Large intestine (tissue), 3 donors: ENCODE data around the gene ZNF2. TPM values are rescaled to one million over a fixed set of nuclear protein-coding genes. Genes with fewer than 3 reads are reported as not detected.

Source experiments
- DNase-seq, 2 donors: peaks; one replicate each; pipeline versions ENCODE4 v3.0.0 to v3.0.0-alpha.2; 2013
- H3K27ac ChIP-seq: one replicate; pipeline ENCODE4 v1.5.1; 2013; ENCODE audit warnings: low read length
- H3K27me3 ChIP-seq: 2 replicates; pipeline ENCODE4 v1.6.1; 2013; ENCODE audit warnings: low read length; ENCODE audit not compliant: control insufficient read depth, insufficient read depth
- H3K36me3 ChIP-seq: 2 replicates; pipeline ENCODE4 v1.6.1; 2013; ENCODE audit warnings: low read length; ENCODE audit not compliant: control insufficient read depth, insufficient read depth
- H3K4me1 ChIP-seq: one replicate; pipeline ENCODE4 v1.6.1; 2013; ENCODE audit warnings: low read length; ENCODE audit not compliant: control insufficient read depth, insufficient read depth
- H3K4me3 ChIP-seq: one replicate; pipeline ENCODE4 v1.5.1; 2013; ENCODE audit warnings: low read length
- H3K9me3 ChIP-seq: one replicate; pipeline ENCODE4 v1.6.1; 2013; ENCODE audit warnings: mild to moderate bottlenecking, low read depth, low read length, moderate library complexity; ENCODE audit not compliant: control insufficient read depth
- WGBS: methylation state at CpG from one replicate; pipeline ENCODE4 v1.1.5; 2013; ENCODE audit warnings: low lambda C conversion rate; ENCODE audit not compliant: insufficient coverage; 5-methylcytosine and 5-hydroxymethylcytosine counted together
- polyA plus RNA-seq: library from polyadenylated mRNA; unstranded; fragments of 120-200 nt; gene quantifications from one replicate; pipeline ENCODE4 v1.2.1, GENCODE V29; 2013

ZNF2 gene
- polyA plus RNA-seq, 1 donor = 4.4 TPM

- WGBS = 100% methylated on average over 1 of the region's 4 CpGs
- H3K36me3 ChIP-seq = peaks cover 3% of the 10 kb centered on the region
- no peaks in the 10 kb centered on the region for H3K27me3 ChIP-seq
- H3K27ac ChIP-seq = no peak overlapping the region
- no peak for DNase-seq
- peaks cover under 1% of the 10 kb centered on the region for H3K9me3 ChIP-seq
- peaks cover 2% of the 10 kb centered on the region for H3K4me1 ChIP-seq
- no peak overlapping the region for H3K4me3 ChIP-seq
Measured at GRCh38 chr2:95203911-95204310, 38.3 kb downstream of the ZNF2 start.

- no peak for DNase-seq
- H3K27me3 ChIP-seq = no peaks in the 10 kb centered on the region
- H3K4me3 ChIP-seq = no peak overlapping the region
- no CpG with 5 or more reads among the region's 2 CpGs for WGBS
- H3K9me3 ChIP-seq = peaks cover 4% of the 10 kb centered on the region
- no peak overlapping the region for H3K27ac ChIP-seq
- peaks cover 2% of the 10 kb centered on the region for H3K4me1 ChIP-seq
- H3K36me3 ChIP-seq = peaks cover 3% of the 10 kb centered on the region
Measured at GRCh38 chr2:95204396-95204795, 38.8 kb downstream of the ZNF2 start.

- H3K4me3 ChIP-seq = peak overlapping the region; percentile 79
- no peak for DNase-seq
- no CpG with 5 or more reads among the region's 10 CpGs for WGBS
Measured at GRCh38 chr2:95206096-95206495, 40.5 kb downstream of the ZNF2 start.

GRCh38 chr2:95207111-95207961 is 41.7 kb downstream of the ZNF2 start, which contains the start of gene ZNF892:
TSS of gene ZNF892 (plus strand) at chr2:95207521. CDS start at chr2:95207816, 295 bp downstream.
- DNase-seq = peak; percentile 86 to 94
- Histone ChIP-seq H3K4me3 (peak within 1 kb of the TSS; percentile 79), H3K4me1 (peaks cover 2% of the 10 kb centered on the region), H3K36me3 (peaks cover 16% of the 10 kb centered on the region), H3K27me3 (no peaks in the 10 kb centered on the region), H3K27ac (peak within 1 kb of the TSS; percentile 87), H3K9me3 (peaks cover 8% of the 10 kb centered on the region)
- no CpG with 5 or more reads among the region's 74 CpGs for WGBS

More at GRCh38 chr2:95206096-95206495, 40.5 kb downstream of the ZNF2 start:
- no peaks in the 10 kb centered on the region for H3K27me3 ChIP-seq
- peaks cover 2% of the 10 kb centered on the region for H3K4me1 ChIP-seq
- peaks cover 4% of the 10 kb centered on the region for H3K9me3 ChIP-seq
- peaks cover 5% of the 10 kb centered on the region for H3K36me3 ChIP-seq
- H3K27ac ChIP-seq = no peak overlapping the region

- peaks cover 22% of the 10 kb centered on the region for H3K36me3 ChIP-seq
- H3K27me3 ChIP-seq = no peaks in the 10 kb centered on the region
- DNase-seq = no peak
- H3K9me3 ChIP-seq = peaks cover 13% of the 10 kb centered on the region
- H3K27ac ChIP-seq = no peak overlapping the region
- H3K4me3 ChIP-seq = peak overlapping the region; percentile 79
- peaks cover 2% of the 10 kb centered on the region for H3K4me1 ChIP-seq
- 100% methylated on average over 2 of the region's 6 CpGs for WGBS
Measured at GRCh38 chr2:95208106-95208505, 42.5 kb downstream of the ZNF2 start.

- Histone ChIP-seq H3K27ac (no peak overlapping the region), H3K27me3 (no peaks in the 10 kb centered on the region), H3K36me3 (peaks cover 34% of the 10 kb centered on the region), H3K4me3 (no peak overlapping the region), H3K4me1 (no peaks in the 10 kb centered on the region), H3K9me3 (peaks cover 33% of the 10 kb centered on the region)
- no peak for DNase-seq
- WGBS = no CpG with 5 or more reads among the region's 6 CpGs
Measured at GRCh38 chr2:95215018-95215612, 49.5 kb downstream of the ZNF2 start.

- no peaks in the 10 kb centered on the region for H3K4me1 ChIP-seq
- DNase-seq = no peak
- no peak overlapping the region for H3K4me3 ChIP-seq
- WGBS = no CpG with 5 or more reads among the region's 3 CpGs
- H3K9me3 ChIP-seq = peaks cover 35% of the 10 kb centered on the region
- no peaks in the 10 kb centered on the region for H3K27me3 ChIP-seq
- no peak overlapping the region for H3K27ac ChIP-seq
- no peaks in the 10 kb centered on the region for H3K36me3 ChIP-seq
Measured at GRCh38 chr2:95220449-95220848, 54.8 kb downstream of the ZNF2 start.

- H3K4me1 ChIP-seq = no peaks in the 10 kb centered on the region
- H3K27me3 ChIP-seq = no peaks in the 10 kb centered on the region
- DNase-seq = no peak
- H3K36me3 ChIP-seq = no peaks in the 10 kb centered on the region
- peaks cover 12% of the 10 kb centered on the region for H3K9me3 ChIP-seq
- H3K4me3 ChIP-seq = no peak overlapping the region
- H3K27ac ChIP-seq = no peak overlapping the region
Measured at GRCh38 chr2:95225658-95226057, 60.0 kb downstream of the ZNF2 start.

- no CpG with 5 or more reads among the region's 3 CpGs for WGBS
- H3K27ac ChIP-seq = no peak overlapping the region
- H3K9me3 ChIP-seq = no peaks in the 10 kb centered on the region
- H3K4me3 ChIP-seq = no peak overlapping the region
- H3K36me3 ChIP-seq = no peaks in the 10 kb centered on the region
- peak; percentile 33 to 37 for DNase-seq
- H3K27me3 ChIP-seq = no peaks in the 10 kb centered on the region
- no peaks in the 10 kb centered on the region for H3K4me1 ChIP-seq
Measured at GRCh38 chr2:95231723-95232122, 66.1 kb downstream of the ZNF2 start.

- no CpG with 5 or more reads among the region's 1 CpG for WGBS
- Histone ChIP-seq H3K9me3 (no peaks in the 10 kb centered on the region), H3K27ac (no peak overlapping the region)
Measured at GRCh38 chr2:95232232-95232631, 66.6 kb downstream of the ZNF2 start.

More at GRCh38 chr2:95232232-95232631, 66.6 kb downstream of the ZNF2 start:
- Histone ChIP-seq H3K36me3 (no peaks in the 10 kb centered on the region), H3K4me1 (no peaks in the 10 kb centered on the region), H3K27me3 (no peaks in the 10 kb centered on the region), H3K4me3 (no peak overlapping the region)
- DNase-seq = no peak
